Kidney (tissue), 14 donors: ENCODE data around the gene NABP1. TPM values are rescaled to one million over a fixed set of nuclear protein-coding genes. Genes with fewer than 3 reads are reported as not detected.

Experiments
- DNase-seq, 5 donors: peaks; one replicate each; pipeline ENCODE4 v3.0.0-alpha.2; 2013 to 2020
- FAIRE-seq: peaks from 2 replicates; lab custom pipeline; 2012; peaks lifted over from hg19 to GRCh38; lab: Jason Lieb, UNC
- H3K27ac ChIP-seq, 2 donors: one replicate each; pipeline ENCODE4 v1.7.0; 2013; ENCODE audit warnings: low read depth in 2 of 2, low read length in 2 of 2, inconsistent platforms in 1 of 2
- H3K27me3 ChIP-seq: one replicate; pipeline ENCODE4 v1.7.1; 2013; ENCODE audit warnings: low read length, inconsistent platforms; ENCODE audit not compliant: control insufficient read depth, insufficient read depth
- H3K36me3 ChIP-seq, 3 donors: one replicate each; pipeline versions ENCODE4 v1.7.0 to v1.7.1; 2013; ENCODE audit warnings: low read length in 3 of 3, control low read depth in 1 of 3, inconsistent platforms in 1 of 3; ENCODE audit not compliant: insufficient read depth in 3 of 3, control insufficient read depth in 2 of 3
- H3K4me1 ChIP-seq, 3 donors: one replicate each; pipeline versions ENCODE4 v1.7.0 to v1.7.1; 2013; ENCODE audit warnings: low read length in 3 of 3, inconsistent platforms in 1 of 3, low read depth in 1 of 3; ENCODE audit not compliant: control insufficient read depth in 2 of 3, insufficient read depth in 2 of 3
- H3K4me3 ChIP-seq, 3 donors: one replicate each; pipeline versions ENCODE4 v1.7.0 to v1.8.1; 2013; ENCODE audit warnings: low read length in 3 of 3, control low read depth in 1 of 3, inconsistent platforms in 1 of 3
- H3K9ac ChIP-seq, 3 donors: one replicate each; pipeline versions ENCODE4 v1.7.0 to v1.7.1; 2013; ENCODE audit warnings: low read length in 3 of 3, control low read depth in 1 of 3, inconsistent platforms in 1 of 3
- H3K9me3 ChIP-seq, 3 donors: one replicate each; pipeline versions ENCODE4 v1.7.0 to v1.7.1; 2013; ENCODE audit warnings: low read length in 3 of 3, control low read depth in 1 of 3, inconsistent platforms in 1 of 3; ENCODE audit not compliant: control insufficient read depth in 2 of 3, insufficient read depth in 1 of 3
- CTCF ChIP-seq: IDR thresholded peaks from 3 replicates; pipeline ENCODE4 v1.5.1; 2012; ENCODE audit warnings: mild to moderate bottlenecking, moderate library complexity, borderline replicate concordance; ENCODE audit not compliant: insufficient read depth; ENCODE audit errors: extremely low read depth
- intact Hi-C: fragments of 100-400 bp; cut with DNase I; formaldehyde crosslinking; loops from one replicate; pipeline ENCODE4 v1.11.1; 2022
- polyA plus RNA-seq: library from polyadenylated mRNA; stranded (reverse); fragments of 350-450 nt; fragmentation: Illumina TruSeq; extraction: RNeasy Lipid Tissue Mini Kit (QIAGEN cat#74804); gene quantifications from one replicate; pipeline ENCODE4 v1.2.3, GENCODE V29; 2014; ENCODE audit warnings: low read depth, low replicate concordance; ENCODE audit not compliant: insufficient read depth
- total RNA-seq: library from RNA; stranded (reverse); fragmentation: NEBNext Ultra II Directional; extraction: Animal tissue kit (Norgen Biotek cat#: 25700); gene quantifications from one replicate; pipeline ENCODE4 v1.2.1, GENCODE V29; 2021
- donor health status: control.
- donor health status: control.
- donor health status: control.
- donor health status: control.
- donor health status: control.
- donor health status: DM: yes; HTN: yes; CAD: no.
- donor health status: Normal renal cell carcinoma (clear cell type).

Gene NABP1
- total and polyA plus RNA-seq, 2 donors from 2014 or later: 9.6 to 39.7 TPM

DNA sequence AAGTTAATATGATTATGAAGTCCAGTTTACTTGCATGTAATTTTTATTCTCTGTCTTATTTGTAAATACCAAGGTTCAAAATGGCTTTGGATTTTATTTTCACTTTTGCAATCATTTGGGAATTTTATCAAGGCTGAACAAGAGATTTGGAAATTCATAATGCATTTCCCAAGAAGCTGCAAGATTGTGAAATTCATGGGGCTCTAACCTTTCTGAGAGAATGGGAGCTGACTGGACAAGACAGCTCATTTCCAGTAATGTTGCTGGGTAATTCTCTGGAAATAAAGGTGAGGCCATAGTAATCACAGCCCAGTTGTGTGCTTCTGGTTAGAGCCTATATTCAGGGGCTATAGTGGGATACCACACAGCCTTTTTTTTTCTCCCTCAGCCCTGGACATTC is 21.5 kb upstream of the NABP1 start:
- Histone ChIP-seq H3K36me3 (no peaks in the 10 kb centered on the region), H3K4me1 (no peaks in the 10 kb centered on the region), H3K9ac (no peak overlapping the region), H3K27me3 (no peaks in the 10 kb centered on the region), H3K4me3 (no peak overlapping the region), H3K27ac (peak overlapping the region in 1 of 2 donors; percentile 60), H3K9me3 (no peaks in the 10 kb centered on the region)
- intact Hi-C loops: no loop called here
- no peak for TF ChIP-seq CTCF
- peak; percentile 25 for FAIRE-seq
- no peak for DNase-seq

DNA sequence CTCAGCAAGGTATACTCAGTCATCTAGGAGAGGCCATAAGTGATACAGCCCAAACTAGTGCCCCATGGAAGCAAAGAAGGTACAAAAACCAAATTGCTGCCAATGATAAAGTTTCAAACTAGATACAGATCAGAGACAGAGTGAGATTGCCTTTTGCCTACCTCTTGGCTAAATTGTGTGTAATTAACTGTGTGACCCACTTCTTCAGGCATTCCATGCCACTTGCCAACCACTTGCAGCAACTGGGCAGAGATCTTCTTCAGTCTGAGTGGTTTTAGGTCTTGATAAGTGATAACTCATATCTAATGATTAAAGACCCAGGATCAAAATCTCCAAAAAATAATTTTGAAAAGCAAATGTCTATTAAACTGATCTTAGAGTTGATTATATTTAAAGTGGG is 21.1 kb upstream of the NABP1 start:
- no peaks in the 10 kb centered on the region for H3K36me3 ChIP-seq
- H3K27me3 ChIP-seq: no peaks in the 10 kb centered on the region
- no peaks in the 10 kb centered on the region for H3K9me3 ChIP-seq
- no peaks in the 10 kb centered on the region for H3K4me1 ChIP-seq
- TF ChIP-seq CTCF: no peak
- intact Hi-C loops: no loop called here
- DNase-seq: no peak
- H3K9ac ChIP-seq: no peak overlapping the region
- FAIRE-seq: no peak
- H3K4me3 ChIP-seq: no peak overlapping the region
- H3K27ac ChIP-seq: peak overlapping the region in 1 of 2 donors; percentile 17

GRCh38 chr2:191657977-191658376 is 20.0 kb upstream of the NABP1 start:
- DNase-seq: no peak
- H3K9me3 ChIP-seq: no peaks in the 10 kb centered on the region
- no peak overlapping the region for H3K9ac ChIP-seq
- intact Hi-C loops: no loop called here
- no peak for FAIRE-seq
- H3K27me3 ChIP-seq: no peaks in the 10 kb centered on the region
- no peak overlapping the region for H3K27ac ChIP-seq
- H3K36me3 ChIP-seq: no peaks in the 10 kb centered on the region
- TF ChIP-seq CTCF: no peak
- H3K4me1 ChIP-seq: no peaks in the 10 kb centered on the region
- no peak overlapping the region for H3K4me3 ChIP-seq

DNA sequence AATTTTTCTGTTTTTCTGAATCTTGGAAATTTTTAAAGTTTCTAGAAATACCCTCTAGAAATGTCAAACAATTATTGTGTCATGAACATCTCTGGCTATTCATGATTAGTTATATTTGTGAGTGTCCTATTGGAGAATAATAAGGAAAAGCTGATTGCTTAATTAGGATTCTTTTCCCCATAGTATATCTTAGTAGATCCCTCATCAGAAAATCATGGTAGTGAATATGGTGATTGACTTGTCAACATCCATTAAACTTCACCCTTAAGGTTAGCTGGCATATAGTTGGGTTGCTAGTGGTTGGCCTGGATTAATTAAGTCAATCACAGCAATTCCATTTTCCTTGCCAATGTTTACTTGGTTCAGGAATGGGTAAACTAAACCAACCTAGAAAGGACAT is 18.7 kb upstream of the NABP1 start:
- no peak for DNase-seq
- H3K9me3 ChIP-seq: no peaks in the 10 kb centered on the region
- no peaks in the 10 kb centered on the region for H3K36me3 ChIP-seq
- no peak for TF ChIP-seq CTCF
- intact Hi-C loops: no loop called here
- no peaks in the 10 kb centered on the region for H3K27me3 ChIP-seq
- H3K4me3 ChIP-seq: no peak overlapping the region
- no peaks in the 10 kb centered on the region for H3K4me1 ChIP-seq
- no peak for FAIRE-seq
- no peak overlapping the region for H3K27ac ChIP-seq
- no peak overlapping the region for H3K9ac ChIP-seq
